IMR-90 (cell line): ENCODE results near the gene MYO7B. TPM values are rescaled to one million over a fixed set of nuclear protein-coding genes. Genes with fewer than 3 reads are reported as not detected.

ENCODE experiments used
- ATAC-seq: fragments of 200-7000 bp; cut with Tn5 transposase; 2 replicates; pipeline ENCODE4 v1.9.1; 2020; ENCODE audit warnings: low read depth, mild to moderate bottlenecking, moderate library complexity
- BruUV-seq: library from RNA; stranded (reverse); fragments of 400-500 nt; replicated peaks from 2 replicates; lab custom pipeline; 2021; lab: Mats Ljungman, UMichigan
- CTCF ChIA-PET: fragments of 300-600 bp; formaldehyde crosslinking; extraction: SDS; loops from one replicate; lab custom pipeline; 2021; ENCODE audit warnings: antibody characterized with exemption; lab: Yijun Ruan, JAX
- POLR2A ChIA-PET: fragments of 300-600 bp; sonication (Branson Sonifier 250); formaldehyde crosslinking; loops from one replicate; lab custom pipeline; 2022; ENCODE audit warnings: antibody characterized with exemption; ENCODE audit not compliant: unreplicated experiment; lab: Charles Lee
- DNase-seq: peaks from one replicate; pipeline ENCODE4 v3.0.0; 2013
- H2AFZ ChIP-seq: replicated peaks from 2 replicates; pipeline ENCODE3; 2013; ENCODE audit warnings: low read length, mild to moderate bottlenecking; ENCODE audit not compliant: poor library complexity
- H2AK5ac ChIP-seq: 2 replicates; pipeline ENCODE4 v1.6.1; 2013; ENCODE audit warnings: low read depth, low read length, inconsistent platforms
- H2AK9ac ChIP-seq: replicated peaks from 2 replicates; pipeline ENCODE3; 2013; ENCODE audit warnings: mild to moderate bottlenecking, low read depth, low read length, moderate library complexity; ENCODE audit not compliant: poor library complexity
- H2BK120ac ChIP-seq: 2 replicates; pipeline ENCODE4 v1.6.1; 2013; ENCODE audit warnings: low read depth, low read length, inconsistent platforms
- H2BK15ac ChIP-seq: 3 replicates; pipeline ENCODE4 v1.6.1; 2013; ENCODE audit warnings: low read depth, low read length, inconsistent platforms
- H2BK20ac ChIP-seq: 2 replicates; pipeline ENCODE4 v1.6.1; 2013; ENCODE audit warnings: low read depth, mild to moderate bottlenecking, inconsistent platforms, low read length, moderate library complexity
- H2BK5ac ChIP-seq: 2 replicates; pipeline ENCODE4 v1.6.1; 2013; ENCODE audit warnings: mild to moderate bottlenecking, low read depth, low read length, inconsistent platforms; ENCODE audit not compliant: poor library complexity, severe bottlenecking
- H3K14ac ChIP-seq: replicated peaks from 2 replicates; pipeline ENCODE4 v1.6.1; 2013; ENCODE audit warnings: low read depth, low read length, inconsistent platforms
- H3K18ac ChIP-seq: 2 replicates; pipeline ENCODE4 v1.6.1; 2013; ENCODE audit warnings: low read depth, low read length, control low read depth
- H3K23ac ChIP-seq: 2 replicates; pipeline ENCODE4 v1.6.1; 2013; ENCODE audit warnings: low read depth, low read length, inconsistent platforms
- H3K27ac ChIP-seq: 2 replicates; pipeline ENCODE4 v1.5.1; 2013; ENCODE audit warnings: mild to moderate bottlenecking, control low read depth, low read length; ENCODE audit not compliant: insufficient read depth
- H3K27me3 ChIP-seq: 2 replicates; pipeline ENCODE4 v1.6.1; 2013; ENCODE audit warnings: low read length; ENCODE audit not compliant: control insufficient read depth, insufficient read depth
- H3K36me3 ChIP-seq: 2 replicates; pipeline ENCODE4 v1.6.1; 2013; ENCODE audit warnings: low read length, mixed read lengths; ENCODE audit not compliant: control insufficient read depth, insufficient read depth
- H3K4ac ChIP-seq: 2 replicates; pipeline ENCODE4 v1.6.1; 2013; ENCODE audit warnings: low read depth, low read length, inconsistent platforms
- H3K4me1 ChIP-seq: 2 replicates; pipeline ENCODE4 v1.6.1; 2013; ENCODE audit warnings: low read length, mixed read lengths; ENCODE audit not compliant: control insufficient read depth, insufficient read depth
- H3K4me2 ChIP-seq: 2 replicates; pipeline ENCODE4 v1.6.1; 2013; ENCODE audit warnings: low read depth, mild to moderate bottlenecking, control low read depth, low read length, moderate library complexity
- H3K4me3 ChIP-seq: 2 replicates; pipeline ENCODE4 v1.5.1; 2013; ENCODE audit warnings: low read depth, mild to moderate bottlenecking, control low read depth, low read length, moderate library complexity; ENCODE audit not compliant: insufficient read depth
- H3K56ac ChIP-seq: 2 replicates; pipeline ENCODE4 v1.6.1; 2013; ENCODE audit warnings: low read length, inconsistent platforms; ENCODE audit not compliant: insufficient read depth; ENCODE audit errors: extremely low read depth
- H3K79me1 ChIP-seq, 2 experiments: 2 replicates each; pipeline ENCODE4 v1.6.1; 2013; ENCODE audit warnings: low read length in 2 of 2, inconsistent platforms in 1 of 2, low read depth in 1 of 2
- H3K9ac ChIP-seq: 2 replicates; pipeline ENCODE4 v1.6.1; 2013; ENCODE audit warnings: low read depth, low read length, control low read depth
- H3K9me1 ChIP-seq: 2 replicates; pipeline ENCODE4 v1.6.1; 2013; ENCODE audit warnings: low read length, inconsistent platforms; ENCODE audit not compliant: insufficient read depth
- H3K9me3 ChIP-seq: 2 replicates; pipeline ENCODE4 v1.6.1; 2013; ENCODE audit warnings: low read length; ENCODE audit not compliant: control insufficient read depth, insufficient read depth
- H4K20me1 ChIP-seq: 2 replicates; pipeline ENCODE4 v1.6.1; 2013; ENCODE audit warnings: low read length, inconsistent platforms; ENCODE audit not compliant: insufficient read depth
- H4K5ac ChIP-seq: 2 replicates; pipeline ENCODE4 v1.6.1; 2013; ENCODE audit warnings: mild to moderate bottlenecking, low read depth, low read length, control low read depth
- H4K8ac ChIP-seq, 2 experiments: 2 replicates each; pipeline ENCODE4 v1.6.1; 2013; ENCODE audit warnings: low read depth in 2 of 2, low read length in 2 of 2, control low read depth in 1 of 2, inconsistent platforms in 1 of 2
- H4K91ac ChIP-seq: 2 replicates; pipeline ENCODE4 v1.6.1; 2013; ENCODE audit warnings: low read depth, low read length, inconsistent platforms; ENCODE audit not compliant: insufficient read depth
- BHLHE40 ChIP-seq: fragments of 150-350 bp; IDR thresholded peaks from 2 replicates; pipeline ENCODE4 v1.6.1; 2016; ENCODE audit warnings: mild to moderate bottlenecking, low read depth, low read length
- FOS ChIP-seq: fragments of 150-350 bp; IDR thresholded peaks from 2 replicates; pipeline ENCODE4 v1.6.1; 2016; ENCODE audit warnings: low read depth, low read length
- MAZ ChIP-seq: IDR thresholded peaks from 2 replicates; pipeline ENCODE4 v1.6.1; 2012; ENCODE audit warnings: low read depth, mild to moderate bottlenecking, low read length, improper control_type of control experiment, moderate library complexity, borderline replicate concordance
- NFE2L2 ChIP-seq: fragments of 150-350 bp; IDR thresholded peaks from 2 replicates; pipeline ENCODE4 v1.6.1; 2016; ENCODE audit warnings: low read depth, mild to moderate bottlenecking, low read length
- RCOR1 ChIP-seq: IDR thresholded peaks from 2 replicates; pipeline ENCODE4 v1.6.1; 2012; ENCODE audit warnings: mild to moderate bottlenecking, low read length, improper control_type of control experiment; ENCODE audit not compliant: insufficient replicate concordance
- SMC3 ChIP-seq: fragments of 150-350 bp; IDR thresholded peaks from 2 replicates; pipeline ENCODE4 v1.6.1; 2016; ENCODE audit warnings: low read depth, mild to moderate bottlenecking, antibody characterized with exemption, low read length, moderate library complexity
- WGBS, 2 experiments: methylation state at CpG; one replicate each; pipeline versions ENCODE4 v1.1.5 to v1.1.7; 2013; ENCODE audit warnings: missing lambda C conversion rate in 2 of 2; ENCODE audit not compliant: insufficient read length in 1 of 2; ENCODE audit errors: extremely low coverage in 2 of 2; 5-methylcytosine and 5-hydroxymethylcytosine counted together
- dilution Hi-C: fragments of 300-500 bp; cut with HindIII; formaldehyde crosslinking; loops from one replicate; pipeline ENCODE4 v1.14.3; 2018; ENCODE audit warnings: low sequenced_read_pairs; ENCODE audit not compliant: unreplicated experiment
- in situ Hi-C: fragments of 300-500 bp; cut with MboI; formaldehyde crosslinking; loops from 3 replicates; pipeline ENCODE4 v1.14.3; 2019; ENCODE audit warnings: low sequenced_read_pairs, inconsistent platforms, mixed read lengths
- intact Hi-C: fragments of 100-400 bp; cut with micrococcal nuclease; formaldehyde crosslinking; loops from 2 replicates; pipeline ENCODE4 v1.10.0; 2022
- polyA plus RNA-seq, 3 experiments: library from polyadenylated mRNA; depleted of rRNA; stranded (reverse); fragments of >200 nt; gene quantifications; 2 replicates each; pipeline ENCODE4 v1.2.3, GENCODE V29; 2012; ENCODE audit warnings: low replicate concordance in 1 of 3
- total RNA-seq: library from RNA; depleted of rRNA; stranded (reverse); fragments of >200 nt; gene quantifications from 2 replicates; pipeline ENCODE4 v1.2.3, GENCODE V29; 2012

MYO7B gene
- total and polyA plus RNA-seq, 2 of the 4 experiments (the other 2 are of a cell fraction): 0.18 to 0.46 TPM

DNA sequence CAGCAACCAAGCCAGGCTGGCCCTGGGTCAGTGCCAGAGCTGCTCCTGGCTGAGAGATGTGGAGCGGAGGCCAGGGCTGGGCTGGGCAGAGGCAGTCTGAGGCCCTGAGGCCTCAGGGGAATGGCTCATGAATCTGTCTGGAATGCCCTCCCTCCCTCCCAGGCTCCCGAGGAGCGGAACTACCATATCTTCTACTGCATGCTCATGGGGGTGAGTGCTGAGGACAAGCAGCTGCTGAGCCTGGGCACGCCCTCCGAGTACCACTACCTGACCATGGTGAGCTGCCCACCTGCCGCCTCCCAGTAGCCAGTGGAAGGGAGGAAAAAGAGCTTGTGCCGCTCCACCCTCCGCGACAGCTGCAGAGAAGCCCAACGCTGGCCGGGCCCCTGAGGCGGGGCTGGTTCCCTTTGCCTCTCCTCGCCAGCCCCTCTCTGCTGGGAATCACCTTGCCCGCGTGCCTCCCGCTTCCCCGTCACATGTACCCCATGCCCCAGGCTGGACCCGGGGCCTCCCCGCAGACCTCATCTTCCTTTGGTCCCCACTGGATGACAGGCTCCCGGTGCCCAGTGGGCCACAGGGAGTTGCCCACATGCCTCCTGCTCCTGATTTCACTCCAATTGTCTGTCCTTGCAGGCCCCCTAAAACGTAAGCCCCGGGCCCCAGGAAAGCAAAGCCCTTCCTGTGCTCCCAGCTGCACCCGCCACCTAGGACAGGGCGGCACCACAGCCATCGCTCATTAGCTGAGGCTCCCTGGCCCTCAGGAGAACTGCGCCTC is 41.1 kb downstream of the MYO7B start:
- peak; percentile 100 for ATAC-seq
- POLR2A ChIA-PET: no interaction called here

More for the DNA sequence above, 41.1 kb downstream of the MYO7B start:
- Histone ChIP-seq H3K56ac (no peak overlapping the region), H3K14ac (peak overlapping the region; percentile 63; the same call in 1 of the 2 replicates), H3K27ac (no peak overlapping the region), H2BK5ac (no peak overlapping the region), H3K9me3 (no peaks in the 10 kb centered on the region), H3K9me1 (peaks cover 3% of the 10 kb centered on the region; the same call in 1 of the 2 replicates), H4K8ac (peak overlapping the region in 1 of 2 experiments; percentile 39; a peak in 1 of 4 replicates), H4K91ac (no peak overlapping the region), H2BK120ac (peak overlapping the region; percentile 45), H3K9ac (no peak overlapping the region), H3K23ac (no peak overlapping the region), H3K18ac (no peak overlapping the region; the same call in 1 of the 2 replicates), H3K4ac (peak overlapping the region; percentile 55; the same call in 1 of the 2 replicates), H3K36me3 (no peaks in the 10 kb centered on the region), H2AK9ac (peak overlapping the region; percentile 53), H3K4me1 (peaks cover 7% of the 10 kb centered on the region), H3K79me1 (no peaks in the 10 kb centered on the region), H2AFZ (peak overlapping the region; percentile 76), H4K20me1 (no peaks in the 10 kb centered on the region), H3K4me2 (no peak overlapping the region; the same call in 1 of the 2 replicates), H2AK5ac (no peak overlapping the region; the same call in 1 of the 2 replicates), H3K27me3 (peaks cover 6% of the 10 kb centered on the region; the same call in 1 of the 2 replicates), H2BK15ac (0 out of 3 replicates have a peak overlapping the region, but pooled peaks have one; percentile 46), H2BK20ac (no peak overlapping the region), H4K5ac (no peak overlapping the region), H3K4me3 (no peak overlapping the region)
- intact Hi-C loops (no loop called here), in situ Hi-C loops (no loop called here), dilution Hi-C loops (no loop called here)
- no TSS peak for BruUV-seq
- peak; percentile 56 for DNase-seq
- 89% methylated on average over 11 of the region's 26 CpGs; no CpG with 5 or more reads in 1 of the 2 experiments for WGBS, 2 experiments
- TF ChIP-seq SMC3: no peak
- no peak for TF ChIP-seq NFE2L2
- no peak for TF ChIP-seq FOS
- no peak for TF ChIP-seq RCOR1
- no peak for TF ChIP-seq BHLHE40
- peak; percentile 48; the same call in 1 of the 2 replicates for TF ChIP-seq MAZ
- CTCF ChIA-PET: no interaction called here
